ENCODE data around the gene CYP2R1.
"Not testable (repeated sequence)": the region's sequence is repeated elsewhere in the genome, so short reads cannot be mapped to it uniquely, and the experiment has no call there.

CYP2R1 gene

GRCh38 chr11:14894657-14895598 lies 2.9 kb upstream of the CYP2R1 start:
- no peak for DNase-seq (ENCODE audit: low read depth in 1 of 2, low spot score in 1 of 2)

GRCh38 chr11:14892577-14892976 lies 546 bp upstream of the CYP2R1 start:
- no peak for DNase-seq (ENCODE audit: low read depth in 1 of 2, low spot score in 1 of 2)

DNA sequence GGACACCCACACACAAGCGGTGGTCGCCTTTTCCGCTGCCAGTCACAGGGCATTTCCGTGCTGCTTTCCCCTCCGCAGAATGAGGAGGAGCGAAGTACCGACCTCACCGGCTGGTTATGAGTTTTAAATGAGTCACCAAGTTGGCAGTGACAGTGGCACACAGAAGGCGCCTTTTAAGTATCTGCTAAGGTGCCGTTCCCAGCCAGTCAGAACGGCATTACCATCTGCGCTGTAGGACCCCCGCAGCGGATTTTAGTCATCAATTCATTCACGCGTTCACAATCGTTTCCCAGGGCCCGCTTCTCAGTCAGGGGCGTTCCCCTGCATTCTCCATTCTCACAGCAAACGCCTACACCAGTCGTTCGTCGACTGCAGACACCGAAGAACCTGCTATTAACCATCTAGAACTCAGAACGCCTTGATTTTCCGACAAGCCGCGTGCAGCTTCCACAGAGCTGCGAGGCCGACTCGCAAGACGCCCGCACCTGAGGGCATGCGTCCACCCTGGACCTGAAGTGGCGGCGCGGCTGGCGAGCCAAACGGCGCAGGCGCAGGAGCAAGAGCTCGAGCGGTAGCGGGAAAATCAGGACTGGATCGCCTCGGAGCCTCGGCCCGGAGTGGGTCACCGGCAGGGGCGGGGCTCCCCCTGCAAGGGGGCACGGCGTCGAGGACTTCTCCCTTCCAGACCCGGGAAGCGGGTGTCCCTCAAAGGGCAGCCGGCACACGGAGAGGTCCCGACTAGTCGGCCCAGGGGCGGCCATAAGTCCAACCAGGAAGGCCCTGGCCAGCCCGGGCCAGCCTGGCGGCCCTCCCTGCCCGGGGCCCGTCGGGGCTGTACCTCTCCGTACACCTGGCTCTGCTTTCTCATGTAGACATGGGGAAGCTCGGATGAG lies 642 bp downstream of the CYP2R1 start:
- DNase-seq (ENCODE audit: low read depth in 1 of 2, low spot score in 1 of 2): peak; percentile 69 to 74

- no peak for DNase-seq (ENCODE audit: low read depth in 1 of 2, low spot score in 1 of 2)
Measured at GRCh38 chr11:14886513-14886912, 5.5 kb downstream of the CYP2R1 start.

DNA sequence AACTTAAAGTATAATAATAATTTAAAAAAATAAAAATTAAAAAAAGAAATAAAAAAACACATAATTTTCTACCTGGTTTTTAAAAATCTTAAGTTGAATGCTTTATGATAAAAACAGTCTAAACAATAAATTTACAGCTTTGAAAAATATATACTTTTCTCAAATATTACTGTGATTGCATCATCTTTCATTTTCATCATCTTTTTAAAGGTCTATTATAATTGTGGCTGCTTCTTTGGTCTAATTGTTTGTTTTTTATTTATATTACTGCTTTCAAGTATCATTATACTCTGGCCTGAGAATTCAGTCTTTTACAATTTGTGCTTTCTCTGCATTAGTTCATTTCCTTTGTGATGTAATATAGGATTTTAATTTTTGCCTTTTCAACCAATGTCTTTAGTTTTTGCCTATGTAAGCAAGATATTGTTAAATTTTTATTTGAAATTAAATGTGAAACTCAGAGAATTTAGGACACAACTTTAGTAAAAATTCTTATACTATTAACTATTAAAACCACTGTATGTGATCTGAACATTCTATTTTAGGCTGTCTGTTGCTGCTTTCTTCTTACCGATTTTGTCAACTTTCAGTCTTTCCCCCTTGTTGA lies 7.3 kb downstream of the CYP2R1 start:
- no peak for DNase-seq (ENCODE audit: low read depth in 1 of 2, low spot score in 1 of 2)

DNA sequence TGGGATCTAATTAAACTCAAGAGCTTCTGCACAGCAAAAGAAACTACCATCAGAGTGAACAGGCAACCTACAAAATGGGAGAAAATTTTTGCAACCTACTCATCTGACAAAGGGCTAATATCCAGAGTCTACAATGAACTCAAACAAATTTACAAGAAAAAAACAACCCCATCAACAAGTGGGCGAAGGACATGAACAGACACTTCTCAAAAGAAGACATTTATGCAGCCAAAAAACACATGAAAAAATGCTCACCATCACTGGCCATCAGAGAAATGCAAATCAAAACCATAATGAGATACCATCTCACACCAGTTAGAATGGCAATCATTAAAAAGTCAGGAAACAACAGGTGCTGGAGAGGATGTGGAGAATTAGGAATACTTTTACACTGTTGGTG lies 8.3 kb downstream of the CYP2R1 start:
- DNase-seq (ENCODE audit: low read depth in 1 of 2, low spot score in 1 of 2): not testable (repeated sequence)

- no peak for DNase-seq (ENCODE audit: low read depth in 1 of 2, low spot score in 1 of 2)
Measured at GRCh38 chr11:14882196-14882595, 9.8 kb downstream of the CYP2R1 start.

DNA sequence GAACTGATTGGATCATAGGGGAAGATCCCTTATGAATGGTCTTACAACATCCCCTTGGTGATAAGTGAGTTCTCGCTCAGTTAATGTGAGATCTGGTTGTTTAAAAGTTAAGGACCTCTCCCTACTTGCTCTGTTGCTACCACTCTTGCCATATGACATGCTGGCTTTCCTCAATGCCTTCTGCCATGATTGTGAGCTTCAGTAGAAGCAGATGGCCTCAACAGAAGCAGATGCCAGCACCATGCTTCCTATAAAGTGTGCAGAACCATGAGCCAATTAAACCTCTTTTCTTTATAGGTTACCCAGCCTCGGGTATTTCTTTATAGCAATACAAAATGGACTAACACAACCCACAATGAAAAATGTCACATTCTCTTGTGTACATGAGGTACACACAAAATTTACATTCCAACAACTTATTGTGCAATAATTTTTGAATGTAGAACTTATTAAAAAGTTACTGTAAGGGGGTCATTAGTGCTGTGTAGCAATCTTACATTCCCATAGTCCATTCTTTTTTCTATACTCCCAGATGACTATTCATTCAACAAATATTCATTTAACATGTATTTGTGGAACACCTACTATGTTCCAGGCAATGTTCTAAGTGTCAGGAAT lies 10.3 kb downstream of the CYP2R1 start:
- DNase-seq (ENCODE audit: low read depth in 1 of 2, low spot score in 1 of 2): no peak

GRCh38 chr11:14875163-14875562 lies 16.9 kb downstream of the CYP2R1 start:
- DNase-seq (ENCODE audit: low read depth in 1 of 2, low spot score in 1 of 2): no peak

GRCh38 chr11:14873632-14874031 lies 18.4 kb downstream of the CYP2R1 start:
- DNase-seq (ENCODE audit: low read depth in 1 of 2, low spot score in 1 of 2): no peak

DNA sequence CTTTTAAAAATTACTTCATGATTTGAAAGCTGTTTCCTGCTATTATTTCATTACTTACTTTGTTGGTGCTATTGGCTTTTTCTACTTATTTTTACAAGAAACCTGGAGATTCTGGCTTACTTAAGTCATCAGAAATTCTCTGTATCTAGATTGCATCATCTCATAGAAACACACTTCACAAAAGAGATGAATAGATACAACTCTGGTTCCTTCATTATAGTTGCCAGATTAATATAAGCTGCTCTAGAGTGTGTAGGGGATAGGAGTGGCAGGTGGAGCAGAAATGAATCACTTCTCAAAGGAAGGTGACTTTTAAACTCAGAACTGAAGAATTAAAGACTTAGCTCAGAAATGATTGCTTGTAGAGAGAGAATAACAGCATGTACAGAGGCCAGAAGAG lies 20.0 kb downstream of the CYP2R1 start:
- DNase-seq (ENCODE audit: low read depth in 1 of 2, low spot score in 1 of 2): no peak

DNA sequence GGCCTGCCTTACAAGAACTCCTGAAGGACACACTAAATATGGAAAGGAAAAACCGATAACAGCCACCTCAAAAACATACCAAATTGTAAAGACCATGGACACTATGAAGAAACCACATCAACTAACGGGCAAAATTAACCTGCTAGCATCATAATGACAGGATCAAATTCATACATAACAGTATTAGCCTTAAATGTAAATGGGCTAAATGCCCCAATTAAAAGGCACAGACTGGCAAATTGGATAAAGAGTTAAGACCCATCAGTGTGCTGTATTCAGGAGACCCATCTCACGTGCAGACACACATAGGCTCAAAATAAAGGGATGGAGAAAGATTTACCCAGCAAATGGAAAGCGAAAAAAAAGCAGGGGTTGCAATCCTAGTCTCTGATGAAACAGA lies 28.3 kb downstream of the CYP2R1 start:
- not testable (repeated sequence) for DNase-seq (ENCODE audit: low read depth in 1 of 2, low spot score in 1 of 2)

- no peak for DNase-seq (ENCODE audit: low read depth in 1 of 2, low spot score in 1 of 2)
Measured at GRCh38 chr11:14861680-14862079, 30.4 kb downstream of the CYP2R1 start.

- DNase-seq (ENCODE audit: low read depth in 1 of 2, low spot score in 1 of 2): no peak
Measured at GRCh38 chr11:14860511-14860910, 31.5 kb downstream of the CYP2R1 start.

- DNase-seq (ENCODE audit: low read depth in 1 of 2, low spot score in 1 of 2): no peak
Measured at GRCh38 chr11:14858404-14858803, 33.6 kb downstream of the CYP2R1 start.

- DNase-seq (ENCODE audit: low read depth in 1 of 2, low spot score in 1 of 2): no peak
Measured at GRCh38 chr11:14857621-14858020, 34.4 kb downstream of the CYP2R1 start.

DNA sequence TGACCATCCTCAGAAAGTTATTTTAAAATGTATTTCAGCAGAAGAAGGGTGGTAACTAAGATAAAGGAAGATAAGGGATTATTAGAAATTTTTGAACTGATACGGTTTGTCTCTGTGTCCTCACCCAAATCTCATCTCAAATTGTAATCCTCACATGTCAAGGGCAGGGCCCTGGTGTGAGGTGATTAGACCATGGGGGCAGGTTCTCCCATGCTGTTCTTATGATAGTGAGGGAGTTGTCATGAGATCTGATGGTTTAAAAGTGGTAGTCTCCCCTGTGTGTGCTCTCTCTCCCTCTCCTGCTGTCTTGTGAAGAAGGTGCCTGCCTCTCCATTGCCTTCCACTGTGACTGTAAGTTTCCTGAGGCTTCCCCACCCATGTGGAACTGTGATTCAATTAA lies 36.1 kb downstream of the CYP2R1 start:
- no peak for DNase-seq (ENCODE audit: low read depth in 1 of 2, low spot score in 1 of 2)

GRCh38 chr11:14854057-14854456 lies 38.0 kb downstream of the CYP2R1 start:
- no peak for DNase-seq (ENCODE audit: low read depth in 1 of 2, low spot score in 1 of 2)

DNA sequence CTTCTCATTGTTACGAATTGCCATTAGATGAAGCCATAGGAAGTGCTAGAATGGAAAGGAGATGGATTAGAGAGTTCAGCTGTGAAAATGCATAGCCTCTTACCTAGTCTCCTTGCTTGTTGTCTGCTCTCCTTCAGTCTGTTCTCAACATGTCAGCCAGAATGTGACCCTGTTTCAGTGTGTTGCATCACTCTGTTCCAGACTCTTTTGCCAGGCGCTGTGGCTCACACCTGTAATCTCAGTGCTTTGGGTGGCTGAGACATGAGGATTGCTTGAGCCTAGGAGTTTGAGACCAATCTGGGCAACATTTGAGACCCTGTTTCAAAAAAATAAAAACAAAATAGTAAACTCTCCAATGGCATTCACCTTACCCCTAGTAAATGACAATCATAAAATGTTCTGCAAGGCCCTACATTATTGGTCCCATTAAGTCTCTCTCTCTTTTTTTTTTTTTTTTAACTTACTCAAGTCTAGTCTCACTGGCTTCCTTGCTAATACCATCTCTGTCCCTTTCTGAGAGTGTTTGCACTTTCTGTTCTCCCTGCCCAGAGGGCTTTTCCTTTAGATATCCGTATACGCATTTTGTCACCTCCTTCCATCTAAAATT lies 39.4 kb downstream of the CYP2R1 start:
- no peak for DNase-seq (ENCODE audit: low read depth in 1 of 2, low spot score in 1 of 2)

DNA sequence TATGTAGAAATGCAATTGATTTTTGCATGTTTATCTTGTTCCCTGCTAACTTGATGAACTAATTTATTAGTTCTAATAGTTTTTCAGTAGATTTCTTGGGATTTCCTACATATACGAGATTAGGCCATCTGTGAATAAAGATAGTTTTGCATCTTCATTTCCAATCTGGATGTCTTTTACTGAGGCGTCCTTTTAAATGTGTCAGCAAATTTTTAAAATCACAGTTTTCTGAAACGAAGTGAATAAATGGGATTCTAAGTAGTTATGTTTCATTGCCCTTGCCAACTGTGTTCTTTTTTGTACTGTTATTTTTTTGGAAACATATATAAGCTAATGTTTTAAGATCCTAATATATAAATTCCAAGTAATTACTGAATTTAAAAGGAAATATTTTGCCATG lies 50.0 kb downstream of the CYP2R1 start:
- DNase-seq (ENCODE audit: low read depth in 1 of 2, low spot score in 1 of 2): no peak

Measured in stimulated activated CD4-positive, alpha-beta T cell treated with anti-CD3 and anti-CD28 coated beads, Interleukin-15, amount 100 ng/mL, for 1 hour (primary cell).